Gastrocnemius medialis (tissue), 4 donors: Measurements from ENCODE around the gene ARID1B. TPM values are rescaled to one million over a fixed set of nuclear protein-coding genes. Genes with fewer than 3 reads are reported as not detected.

ENCODE experiments used
- ATAC-seq, 2 donors: fragments of 150-250 bp; one replicate each; pipeline ENCODE4 v1.9.1; 2016
- DNase-seq, 2 donors: peaks; one replicate each; pipeline ENCODE4 v3.0.0-alpha.2; 2019
- H3K27ac ChIP-seq, 4 donors: fragments of 200-600 bp; sonication (generic); 1 replicate in 1 of 4; 2 replicates in 3 of 4; pipeline ENCODE4 v1.5.1; 2016 to 2018; ENCODE audit warnings: mild to moderate bottlenecking in 2 of 4, moderate library complexity in 1 of 4
- H3K27me3 ChIP-seq, 3 donors: fragments of 200-600 bp; sonication (generic) in 2 of 3; 1 replicate in 1 of 3; 2 replicates in 2 of 3; pipeline versions ENCODE4 v1.5.1 to v1.6.0; 2016 to 2019; ENCODE audit warnings: mild to moderate bottlenecking in 1 of 3, moderate library complexity in 1 of 3
- H3K36me3 ChIP-seq, 2 donors: fragments of 200-600 bp; sonication (generic) in 1 of 2; one replicate each; pipeline ENCODE4 v1.5.1; 2017 to 2018
- H3K4me1 ChIP-seq, 2 donors: fragments of 200-600 bp; sonication (generic) in 1 of 2; one replicate each; pipeline ENCODE4 v1.5.1; 2016 to 2017; ENCODE audit warnings: mild to moderate bottlenecking in 2 of 2
- H3K4me3 ChIP-seq, 4 donors: fragments of 200-600 bp; sonication (generic) in 3 of 4; 1 replicate in 1 of 4; 2 replicates in 3 of 4; pipeline ENCODE4 v1.5.1; 2016 to 2019; ENCODE audit warnings: mild to moderate bottlenecking in 2 of 4
- H3K9me3 ChIP-seq, 3 donors: fragments of 200-600 bp; sonication (generic) in 2 of 3; 1 replicate in 1 of 3; 2 replicates in 2 of 3; pipeline ENCODE4 v1.5.1; 2016 to 2019
- POLR2A ChIP-seq, 2 donors: fragments of 450-650 bp; IDR thresholded peaks; one replicate each; pipeline ENCODE4 v1.6.1; 2017; ENCODE audit warnings: antibody characterized with exemption in 2 of 2, mild to moderate bottlenecking in 2 of 2, moderate library complexity in 2 of 2
- in situ Hi-C, 4 donors: fragments of 200-750 bp; cut with MboI; loops; one replicate each; pipeline versions ENCODE4 v1.15.0 to v1.8.0; 2017; ENCODE audit warnings: low sequenced_read_pairs in 4 of 4
- intact Hi-C: fragments of 100-400 bp; cut with DNase I; formaldehyde crosslinking; loops from one replicate; pipeline ENCODE4 v1.15.1; 2023; ENCODE audit warnings: low total_unique reads
- total RNA-seq, 4 donors: library from RNA; depleted of rRNA; stranded (reverse); fragments of >200 nt; gene quantifications; one replicate each; pipeline versions ENCODE4 v1.1.0 to v1.2.3, GENCODE V29; 2016
- TF ChIP-seq, protein P1 (sequence below), 5 experiments: fragments of 450-650 bp in 3 of 5; fragments of 200-600 bp in 2 of 5; sonication (generic) in 2 of 5; IDR thresholded peaks in 4 of 5; conservative IDR thresholded peaks in 1 of 5; 1 replicate in 4 of 5; 2 replicates in 1 of 5; pipeline ENCODE4 v1.5.1; 2016 to 2019; ENCODE audit warnings: antibody characterized with exemption in 5 of 5, mild to moderate bottlenecking in 3 of 5, moderate library complexity in 3 of 5

ARID1B gene
- total RNA-seq, 4 donors from 2014 or later: 54.9 to 75.3 (median 62.0) TPM

DNA sequence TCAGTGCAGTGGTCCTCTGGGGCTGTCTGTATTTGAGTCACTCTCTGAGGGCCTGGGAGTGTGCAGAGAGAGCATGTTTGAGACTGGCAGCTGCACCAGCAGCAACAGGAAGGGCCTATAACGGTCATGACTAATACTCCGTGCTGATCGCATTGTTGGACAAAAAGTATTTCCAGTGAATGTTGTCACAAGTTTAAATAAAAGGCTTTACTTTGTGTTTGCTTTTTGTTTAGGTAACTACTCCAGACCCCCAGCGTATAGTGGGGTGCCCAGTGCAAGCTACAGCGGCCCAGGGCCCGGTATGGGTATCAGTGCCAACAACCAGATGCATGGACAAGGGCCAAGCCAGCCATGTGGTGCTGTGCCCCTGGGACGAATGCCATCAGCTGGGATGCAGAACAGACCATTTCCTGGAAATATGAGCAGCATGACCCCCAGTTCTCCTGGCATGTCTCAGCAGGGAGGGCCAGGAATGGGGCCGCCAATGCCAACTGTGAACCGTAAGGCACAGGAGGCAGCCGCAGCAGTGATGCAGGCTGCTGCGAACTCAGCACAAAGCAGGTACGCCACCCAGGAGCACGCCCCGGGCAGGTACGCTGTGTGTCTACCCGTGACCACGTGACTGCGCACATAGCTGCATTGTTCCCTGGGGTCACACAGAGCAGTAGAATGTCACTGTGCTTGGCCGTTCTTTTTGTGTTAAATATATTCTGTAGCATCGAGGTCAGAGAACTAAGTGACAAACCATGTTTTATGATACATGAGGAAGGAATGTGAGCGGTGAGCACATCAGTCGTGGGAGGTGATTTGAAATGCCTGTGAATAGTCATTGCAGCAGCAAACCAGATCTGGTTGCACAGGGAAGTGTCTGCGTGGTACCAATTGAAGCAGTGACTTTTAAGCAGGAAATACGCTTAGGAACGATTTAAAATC, 371.5 kb downstream of the ARID1B start:
- Histone ChIP-seq H3K27me3 (no peaks in the 10 kb centered on the region), H3K27ac (peak overlapping the region; percentile 51 to 81 (median 59)), H3K9me3 (no peaks in the 10 kb centered on the region), H3K4me3 (no peak overlapping the region), H3K4me1 (peaks cover 15 to 31% of the 10 kb centered on the region in 2 donors), H3K36me3 (peaks cover 0 to 5% of the 10 kb centered on the region in 2 donors)
- DNase-seq: peak in 1 of 2 donors; percentile 69
- no peak for TF ChIP-seq POLR2A (IDR thresholded peaks at IDR 0.05)
- TF ChIP-seq, protein P1, sequence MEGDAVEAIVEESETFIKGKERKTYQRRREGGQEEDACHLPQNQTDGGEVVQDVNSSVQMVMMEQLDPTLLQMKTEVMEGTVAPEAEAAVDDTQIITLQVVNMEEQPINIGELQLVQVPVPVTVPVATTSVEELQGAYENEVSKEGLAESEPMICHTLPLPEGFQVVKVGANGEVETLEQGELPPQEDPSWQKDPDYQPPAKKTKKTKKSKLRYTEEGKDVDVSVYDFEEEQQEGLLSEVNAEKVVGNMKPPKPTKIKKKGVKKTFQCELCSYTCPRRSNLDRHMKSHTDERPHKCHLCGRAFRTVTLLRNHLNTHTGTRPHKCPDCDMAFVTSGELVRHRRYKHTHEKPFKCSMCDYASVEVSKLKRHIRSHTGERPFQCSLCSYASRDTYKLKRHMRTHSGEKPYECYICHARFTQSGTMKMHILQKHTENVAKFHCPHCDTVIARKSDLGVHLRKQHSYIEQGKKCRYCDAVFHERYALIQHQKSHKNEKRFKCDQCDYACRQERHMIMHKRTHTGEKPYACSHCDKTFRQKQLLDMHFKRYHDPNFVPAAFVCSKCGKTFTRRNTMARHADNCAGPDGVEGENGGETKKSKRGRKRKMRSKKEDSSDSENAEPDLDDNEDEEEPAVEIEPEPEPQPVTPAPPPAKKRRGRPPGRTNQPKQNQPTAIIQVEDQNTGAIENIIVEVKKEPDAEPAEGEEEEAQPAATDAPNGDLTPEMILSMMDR (IDR thresholded peaks at IDR 0.05 in 4 of 5, conservative IDR thresholded peaks at IDR 0.05 in 1 of 5): no peak
- intact Hi-C loops (loop anchor here (5.0 kb wide), 1 partner anchor 39 kb away; no protein-coding TSS in a partner anchor), in situ Hi-C loops (no loop called here)
- ATAC-seq: peak; percentile 82 to 91

DNA sequence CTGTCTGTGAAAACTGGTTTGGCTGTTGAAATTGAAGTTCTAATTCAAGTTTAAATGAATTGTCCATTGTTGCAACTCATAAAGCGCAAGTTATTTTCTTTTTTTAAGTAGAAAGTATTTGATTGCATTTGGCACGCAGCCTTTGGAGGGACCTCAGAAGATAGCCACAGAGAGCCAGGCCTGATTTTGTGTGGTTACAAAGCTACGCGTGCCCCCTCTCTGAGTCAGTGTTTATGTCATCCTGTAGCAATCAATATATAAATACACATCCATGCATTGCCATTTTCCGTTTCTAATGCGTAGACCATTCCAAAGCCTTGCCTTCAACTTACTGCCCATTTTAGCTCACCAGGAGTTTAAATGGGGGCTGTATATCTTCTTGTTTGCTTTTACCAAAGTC, 372.9 kb downstream of the ARID1B start:
- Histone ChIP-seq H3K27me3 (no peaks in the 10 kb centered on the region), H3K9me3 (no peaks in the 10 kb centered on the region), H3K4me3 (no peak overlapping the region), H3K36me3 (peaks cover 0 to 5% of the 10 kb centered on the region in 2 donors), H3K27ac (no peak overlapping the region), H3K4me1 (peaks cover 15 to 24% of the 10 kb centered on the region in 2 donors)
- intact Hi-C loops (no loop called here), in situ Hi-C loops (no loop called here)
- no peak for ATAC-seq
- TF ChIP-seq POLR2A (IDR thresholded peaks at IDR 0.05): no peak
- TF ChIP-seq, protein P1 (IDR thresholded peaks at IDR 0.05 in 4 of 5, conservative IDR thresholded peaks at IDR 0.05 in 1 of 5): no peak
- no peak for DNase-seq

DNA sequence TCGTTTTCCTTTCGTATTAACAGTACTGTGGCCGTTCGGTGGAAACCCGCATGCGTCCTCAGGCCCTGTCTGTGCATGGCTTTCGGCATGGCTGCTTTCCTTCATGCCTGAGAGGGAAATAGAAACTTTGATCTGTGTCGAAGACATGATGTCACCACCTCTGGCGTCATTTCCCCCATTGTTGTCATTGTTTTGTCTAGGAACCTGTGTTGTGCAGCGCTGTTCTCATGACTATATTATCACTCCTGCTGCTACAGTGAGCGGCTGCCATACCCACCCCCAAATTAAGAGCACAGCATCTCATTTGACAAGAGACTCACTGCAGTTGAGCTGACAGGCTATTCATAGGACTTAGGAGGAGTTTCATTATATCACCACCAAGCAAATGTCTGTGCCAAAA, 373.9 kb downstream of the ARID1B start:
- in situ Hi-C loops: no loop called here
- TF ChIP-seq, protein P1 (IDR thresholded peaks at IDR 0.05 in 4 of 5, conservative IDR thresholded peaks at IDR 0.05 in 1 of 5): no peak
- TF ChIP-seq POLR2A (IDR thresholded peaks at IDR 0.05): no peak
- Histone ChIP-seq H3K4me3 (no peak overlapping the region), H3K27ac (no peak overlapping the region), H3K9me3 (no peaks in the 10 kb centered on the region), H3K36me3 (peaks cover 0 to 5% of the 10 kb centered on the region in 2 donors), H3K27me3 (no peaks in the 10 kb centered on the region), H3K4me1 (peaks cover 15 to 16% of the 10 kb centered on the region in 2 donors)
- intact Hi-C loops: no loop called here
- DNase-seq: no peak
- no peak for ATAC-seq

DNA sequence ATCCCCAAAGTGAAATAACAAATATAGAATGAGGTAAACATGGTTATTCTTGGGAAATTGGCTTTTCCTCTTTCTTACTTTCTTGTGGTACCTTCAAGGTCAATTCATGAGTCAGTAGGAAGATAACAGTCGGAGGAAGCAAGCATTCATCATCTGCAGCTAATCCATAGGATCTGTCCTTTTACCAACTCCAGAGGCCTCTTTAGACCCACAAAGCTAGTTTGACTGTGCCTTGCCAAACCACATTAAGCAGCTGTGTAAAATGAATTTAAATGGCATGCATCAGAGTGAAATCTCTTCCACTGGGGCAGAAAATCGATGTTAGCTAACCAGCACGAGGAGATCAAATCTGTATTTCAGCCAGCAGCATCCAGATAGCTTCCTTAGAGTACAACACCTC, 374.8 kb downstream of the ARID1B start:
- no peak for ATAC-seq
- no peak for DNase-seq
- intact Hi-C loops (no loop called here), in situ Hi-C loops (no loop called here)
- no peaks in the 10 kb centered on the region for H3K9me3 ChIP-seq
- peaks cover 0 to 5% of the 10 kb centered on the region in 2 donors for H3K36me3 ChIP-seq
- TF ChIP-seq, protein P1 (IDR thresholded peaks at IDR 0.05 in 4 of 5, conservative IDR thresholded peaks at IDR 0.05 in 1 of 5): no peak
- TF ChIP-seq POLR2A (IDR thresholded peaks at IDR 0.05): no peak
- no peak overlapping the region for H3K4me3 ChIP-seq
- peaks cover 15 to 16% of the 10 kb centered on the region in 2 donors for H3K4me1 ChIP-seq
- no peak overlapping the region for H3K27ac ChIP-seq
- H3K27me3 ChIP-seq: no peaks in the 10 kb centered on the region
